ENCODE data around the gene OR2AG2.

OR2AG2 gene

DNA sequence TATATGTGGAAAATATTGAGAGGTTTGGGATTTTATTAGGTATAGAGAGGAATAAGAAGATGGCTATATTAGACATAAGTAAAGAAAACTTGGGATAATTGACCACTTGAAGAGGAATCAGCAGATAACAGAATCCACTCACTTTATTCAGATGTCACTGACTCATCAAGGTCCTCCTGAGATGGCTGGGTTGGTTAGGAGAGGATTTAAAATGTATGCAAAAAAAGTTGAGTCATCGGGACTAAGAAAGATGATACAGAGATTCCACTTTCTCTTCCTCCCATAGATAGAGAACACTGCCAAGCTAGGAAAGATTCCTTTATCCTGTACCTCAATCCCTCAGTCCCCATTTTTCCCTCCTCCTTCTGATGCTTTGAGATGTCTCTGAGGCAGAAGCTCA, 27.6 kb upstream of the OR2AG2 start, which contains the start of gene OR6A2:
Gene OR6A2 (minus strand): TSS at position 288 of the 400 bp plus-strand sequence. CDS start 3,981 bp downstream, outside the sequence.
- no peak within 1 kb of the TSS for H3K27ac ChIP-seq
- DNase-seq (ENCODE audit: low spot score): no peak
- TF ChIP-seq, protein P1, sequence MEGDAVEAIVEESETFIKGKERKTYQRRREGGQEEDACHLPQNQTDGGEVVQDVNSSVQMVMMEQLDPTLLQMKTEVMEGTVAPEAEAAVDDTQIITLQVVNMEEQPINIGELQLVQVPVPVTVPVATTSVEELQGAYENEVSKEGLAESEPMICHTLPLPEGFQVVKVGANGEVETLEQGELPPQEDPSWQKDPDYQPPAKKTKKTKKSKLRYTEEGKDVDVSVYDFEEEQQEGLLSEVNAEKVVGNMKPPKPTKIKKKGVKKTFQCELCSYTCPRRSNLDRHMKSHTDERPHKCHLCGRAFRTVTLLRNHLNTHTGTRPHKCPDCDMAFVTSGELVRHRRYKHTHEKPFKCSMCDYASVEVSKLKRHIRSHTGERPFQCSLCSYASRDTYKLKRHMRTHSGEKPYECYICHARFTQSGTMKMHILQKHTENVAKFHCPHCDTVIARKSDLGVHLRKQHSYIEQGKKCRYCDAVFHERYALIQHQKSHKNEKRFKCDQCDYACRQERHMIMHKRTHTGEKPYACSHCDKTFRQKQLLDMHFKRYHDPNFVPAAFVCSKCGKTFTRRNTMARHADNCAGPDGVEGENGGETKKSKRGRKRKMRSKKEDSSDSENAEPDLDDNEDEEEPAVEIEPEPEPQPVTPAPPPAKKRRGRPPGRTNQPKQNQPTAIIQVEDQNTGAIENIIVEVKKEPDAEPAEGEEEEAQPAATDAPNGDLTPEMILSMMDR (conservative IDR thresholded peaks at IDR 0.05; ENCODE audit: low read depth): no peak
- POLR2A ChIA-PET (ENCODE audit: low non-redundant PET): no interaction called here
- CTCF ChIA-PET: interaction anchor here (0.7 kb wide), 1 partner anchor 498 kb away, joined by 4 read pairs; no protein-coding TSS in a partner anchor

DNA sequence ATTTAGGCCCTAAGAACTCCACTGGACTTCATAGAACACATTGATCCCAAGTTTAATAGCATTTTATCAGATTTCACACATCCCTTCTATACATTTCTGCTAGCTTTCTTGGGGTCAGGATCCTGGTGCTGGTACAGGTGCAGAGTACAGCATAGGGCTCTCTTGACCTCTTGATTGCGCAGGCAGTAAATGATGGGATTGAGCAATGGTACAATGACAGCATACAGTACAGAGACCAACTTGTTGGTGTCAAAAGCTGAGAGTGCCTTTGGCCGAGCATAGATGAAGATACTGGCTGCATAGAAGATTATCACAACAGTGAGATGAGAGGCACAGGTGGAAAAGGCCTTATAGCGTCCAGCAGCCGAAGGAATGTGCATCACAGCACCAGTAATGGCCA, 22.9 kb upstream of the OR2AG2 start:
- ChIA-PET CTCF (no interaction called here), POLR2A (ENCODE audit: low non-redundant PET) (no interaction called here)
- DNase-seq (ENCODE audit: low spot score): no peak
- H3K27ac ChIP-seq: no peak overlapping the region
- TF ChIP-seq, protein P1 (conservative IDR thresholded peaks at IDR 0.05; ENCODE audit: low read depth): no peak

DNA sequence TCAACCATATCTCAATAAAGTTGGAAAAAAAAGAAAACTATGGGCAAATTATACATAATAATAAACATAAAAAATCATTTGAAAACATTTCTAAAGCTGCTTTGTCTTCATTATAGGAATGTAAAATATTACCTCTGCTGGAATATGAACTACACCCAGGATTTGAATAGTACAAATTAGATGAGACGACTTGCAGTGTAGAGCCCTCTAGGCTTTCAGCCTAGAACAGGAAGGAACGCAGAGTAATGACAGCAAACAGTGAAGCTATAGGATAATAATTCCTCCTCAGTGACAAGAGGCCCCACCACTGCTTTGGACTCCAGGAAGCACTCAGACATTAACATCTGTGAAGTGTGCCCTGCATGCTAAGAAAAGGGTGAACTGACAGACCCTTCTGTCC, 18.8 kb upstream of the OR2AG2 start:
- TF ChIP-seq, protein P1 (conservative IDR thresholded peaks at IDR 0.05; ENCODE audit: low read depth): no peak
- ChIA-PET CTCF (interaction anchor here (0.6 kb wide), 1 partner anchor 107 kb away, joined by 4 read pairs; the partner anchor contains the start of gene MRPL17), POLR2A (ENCODE audit: low non-redundant PET) (no interaction called here)
- no peak for DNase-seq (ENCODE audit: low spot score)
- no peak overlapping the region for H3K27ac ChIP-seq

DNA sequence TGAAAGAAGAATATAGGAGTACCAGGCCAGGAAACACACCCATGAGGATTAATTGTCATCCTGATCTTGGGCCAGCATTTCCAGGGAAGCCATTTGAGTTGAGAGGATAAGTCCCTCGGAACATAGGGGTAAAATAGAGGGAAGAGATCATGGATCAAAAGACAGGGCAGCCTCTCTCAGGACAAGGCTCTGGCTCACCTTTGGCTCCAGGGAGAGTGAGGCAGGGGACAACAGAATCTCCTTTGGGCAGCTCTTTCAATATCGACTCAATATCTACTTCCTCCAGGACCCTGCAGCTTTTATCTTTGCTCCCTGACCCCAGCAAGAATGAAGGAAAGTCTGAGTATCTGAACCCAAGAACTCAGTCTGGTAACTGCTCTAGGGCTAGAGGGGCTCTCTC, 10.9 kb upstream of the OR2AG2 start, which contains the start of gene OR2AG1:
Gene OR2AG1 (plus strand): TSS at position 301 of the 400 bp plus-strand sequence. CDS start 2,018 bp downstream, outside the sequence.
- ChIA-PET POLR2A (ENCODE audit: low non-redundant PET) (no interaction called here), CTCF (no interaction called here)
- no peak for DNase-seq (ENCODE audit: low spot score)
- TF ChIP-seq, protein P1 (conservative IDR thresholded peaks at IDR 0.05; ENCODE audit: low read depth): no peak
- no peak within 1 kb of the TSS for H3K27ac ChIP-seq

DNA sequence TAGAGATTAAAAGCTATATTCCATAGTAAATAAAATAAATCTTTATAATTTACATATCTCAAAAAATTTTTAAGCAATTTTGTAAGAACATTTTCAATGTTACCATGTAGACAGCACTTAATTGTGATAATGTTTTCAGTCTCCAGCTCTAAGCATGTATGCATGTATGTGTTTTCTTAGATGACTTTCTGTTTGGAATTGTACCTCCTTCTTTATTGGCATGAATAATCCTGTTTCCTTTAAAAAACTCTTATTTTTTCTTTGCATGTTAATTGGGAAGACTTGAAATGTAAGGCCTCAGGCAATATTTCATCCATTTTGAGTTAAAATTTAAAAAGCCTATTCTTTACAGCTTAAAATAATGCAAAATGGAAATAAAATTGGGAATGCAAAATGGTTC, 9.1 kb upstream of the OR2AG2 start:
- ChIA-PET CTCF (interaction anchor here (0.7 kb wide), 1 partner anchor 1177 kb away, joined by 6 read pairs; no protein-coding TSS in a partner anchor), POLR2A (ENCODE audit: low non-redundant PET) (no interaction called here)
- TF ChIP-seq, protein P1 (conservative IDR thresholded peaks at IDR 0.05; ENCODE audit: low read depth): no peak
- no peak overlapping the region for H3K27ac ChIP-seq
- no peak for DNase-seq (ENCODE audit: low spot score)

DNA sequence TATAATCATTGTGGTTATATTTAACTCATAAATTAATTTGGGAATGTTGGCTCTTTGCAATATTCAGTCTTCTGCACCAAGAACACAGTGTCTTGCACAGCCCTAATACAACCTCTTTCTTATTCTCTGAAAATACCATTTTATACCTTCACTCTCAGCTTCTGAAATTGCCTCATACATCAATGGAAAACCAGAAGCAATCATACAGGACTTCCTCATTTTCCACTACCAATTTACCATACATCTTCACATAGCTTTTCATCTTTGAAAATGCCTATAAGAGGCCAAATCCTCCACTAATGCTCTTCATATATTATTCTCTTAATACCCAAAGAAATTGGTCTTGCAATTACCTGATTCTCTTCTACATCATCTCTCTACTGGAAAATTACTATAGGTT, 6.7 kb upstream of the OR2AG2 start:
- ChIA-PET CTCF (no interaction called here), POLR2A (ENCODE audit: low non-redundant PET) (no interaction called here)
- TF ChIP-seq, protein P1 (conservative IDR thresholded peaks at IDR 0.05; ENCODE audit: low read depth): no peak
- no peak overlapping the region for H3K27ac ChIP-seq
- no peak for DNase-seq (ENCODE audit: low spot score)

Data from RWPE1 (cell line).